GM18505 (cell line): ENCODE results near the gene MKX.

Source experiments
- ATAC-seq: cut with Tn5 transposase; IDR thresholded peaks from one replicate; pipeline ENCODE4 v1.9.1; 2021; ENCODE audit not compliant: unreplicated experiment
- POLR2A ChIP-seq: IDR thresholded peaks from 4 replicates; pipeline ENCODE4 v1.6.1; 2011; ENCODE audit warnings: borderline replicate concordance; ENCODE audit not compliant: insufficient read depth, insufficient read length; ENCODE audit errors: extremely low read depth

MKX gene

GRCh38 chr10:27746397-27747095, 927 bp upstream of the MKX start:
- ATAC-seq = no peak

GRCh38 chr10:27744802-27745731, 552 bp downstream of the MKX start:
- no peak for ATAC-seq
- TF ChIP-seq POLR2A = no peak

More at GRCh38 chr10:27746397-27747095, 927 bp upstream of the MKX start:
- TF ChIP-seq POLR2A = no peak

- TF ChIP-seq POLR2A = no peak
- ATAC-seq = no peak
Observed at GRCh38 chr10:27743877-27744801, 1.5 kb downstream of the MKX start.

- no peak for ATAC-seq
- no peak for TF ChIP-seq POLR2A
Observed at GRCh38 chr10:27743012-27743876, 2.4 kb downstream of the MKX start.

- no peak for TF ChIP-seq POLR2A
- ATAC-seq = peak; percentile 96
Observed at GRCh38 chr10:27742195-27743011, 3.2 kb downstream of the MKX start.

- no peak for ATAC-seq
Observed at GRCh38 chr10:27741173-27742091, 4.2 kb downstream of the MKX start.

GRCh38 chr10:27736396-27736795, 9.2 kb downstream of the MKX start:
- no peak for ATAC-seq
- TF ChIP-seq POLR2A = no peak

More at GRCh38 chr10:27741173-27742091, 4.2 kb downstream of the MKX start:
- TF ChIP-seq POLR2A = no peak

- ATAC-seq = no peak
- no peak for TF ChIP-seq POLR2A
Observed at GRCh38 chr10:27730041-27730440, 15.6 kb downstream of the MKX start.

GRCh38 chr10:27728338-27728737, 17.3 kb downstream of the MKX start:
- no peak for TF ChIP-seq POLR2A
- ATAC-seq = no peak

- TF ChIP-seq POLR2A = no peak
- ATAC-seq = no peak
Observed at GRCh38 chr10:27724287-27724686, 21.3 kb downstream of the MKX start.

- ATAC-seq = no peak
- TF ChIP-seq POLR2A = no peak
Observed at GRCh38 chr10:27723436-27723835, 22.2 kb downstream of the MKX start.

- ATAC-seq = no peak
- no peak for TF ChIP-seq POLR2A
Observed at GRCh38 chr10:27720529-27720928, 25.1 kb downstream of the MKX start.
